Gastroesophageal sphincter (tissue), 2 donors: ENCODE results near the gene DHCR24.

Experiments used
- POLR2A ChIP-seq, 2 donors: fragments of 450-650 bp; IDR thresholded peaks; one replicate each; pipeline ENCODE4 v1.6.1; 2017; ENCODE audit warnings: antibody characterized with exemption in 2 of 2, mild to moderate bottlenecking in 2 of 2, moderate library complexity in 1 of 2
- POLR2AphosphoS5 ChIP-seq: sonication (generic); formaldehyde crosslinking; IDR thresholded peaks from one replicate; pipeline ENCODE4 v1.6.1; 2017; ENCODE audit warnings: antibody characterized with exemption

GRCh38 chr1:54815086-54815876 is 71.7 kb downstream of the DHCR24 start:
- no peak for TF ChIP-seq POLR2A (IDR thresholded peaks at IDR 0.05)
- no peak for TF ChIP-seq POLR2AphosphoS5
